CD14-positive monocyte (primary cell): Measurements from ENCODE around the gene PIGX. TPM values are rescaled to one million over a fixed set of nuclear protein-coding genes. Genes with fewer than 3 reads are reported as not detected.

Experiments used
- DNase-seq, 3 donors: peaks; one replicate each; pipeline ENCODE4 v3.0.0-alpha.2; 2011 to 2022
- H2AFZ ChIP-seq: 2 replicates; pipeline ENCODE4 v1.6.0; 2012; ENCODE audit warnings: mild to moderate bottlenecking, low read depth, low read length, inconsistent platforms; ENCODE audit not compliant: insufficient read depth, poor library complexity, severe bottlenecking
- H3K27ac ChIP-seq, 2 donors: 1 replicate in 1 of 2; 2 replicates in 1 of 2; pipeline ENCODE4 v1.5.1; 2012 to 2013; ENCODE audit warnings: low read length in 2 of 2, control low read depth in 1 of 2, inconsistent platforms in 1 of 2, low read depth in 1 of 2, mild to moderate bottlenecking in 1 of 2
- H3K27me3 ChIP-seq, 2 donors: one replicate each; pipeline versions ENCODE4 v1.6.0 to v1.6.1; 2011 to 2013; ENCODE audit warnings: low read length in 2 of 2; ENCODE audit not compliant: control insufficient read depth in 2 of 2, insufficient read depth in 2 of 2
- H3K36me3 ChIP-seq, 2 donors: replicated peaks in 1 of 2; 1 replicate in 1 of 2; 2 replicates in 1 of 2; pipeline versions ENCODE4 v1.5.1 to v1.6.1; 2012 to 2013; ENCODE audit warnings: low read length in 2 of 2, control low read depth in 1 of 2, inconsistent platforms in 1 of 2, mild to moderate bottlenecking in 1 of 2; ENCODE audit not compliant: insufficient read depth in 2 of 2, control insufficient read depth in 1 of 2
- H3K4me1 ChIP-seq, 2 donors: 1 replicate in 1 of 2; 2 replicates in 1 of 2; pipeline versions ENCODE4 v1.5.1 to v1.6.1; 2012 to 2013; ENCODE audit warnings: low read length in 2 of 2, control low read depth in 1 of 2, inconsistent platforms in 1 of 2, mild to moderate bottlenecking in 1 of 2, moderate library complexity in 1 of 2; ENCODE audit not compliant: insufficient read depth in 2 of 2, control insufficient read depth in 1 of 2
- H3K4me2 ChIP-seq: replicated peaks from 2 replicates; pipeline ENCODE3; 2012; ENCODE audit warnings: low read length, moderate library complexity, mild to moderate bottlenecking; ENCODE audit not compliant: poor library complexity, severe bottlenecking; ENCODE audit errors: extremely low read depth
- H3K4me3 ChIP-seq, 3 experiments: fragments of 200-600 bp in 1 of 3; sonication (generic) in 1 of 3; replicated peaks in 1 of 3; 1 replicate in 2 of 3; 2 replicates in 1 of 3; pipeline ENCODE4 v1.5.1; 2011 to 2013; ENCODE audit warnings: low read length in 3 of 3, mild to moderate bottlenecking in 3 of 3, control low read depth in 2 of 3, low read depth in 2 of 3, inconsistent platforms in 1 of 3, moderate library complexity in 1 of 3
- H3K79me2 ChIP-seq: 2 replicates; pipeline ENCODE4 v1.6.0; 2012; ENCODE audit warnings: mild to moderate bottlenecking, control low read depth, inconsistent platforms, low read length, moderate library complexity; ENCODE audit not compliant: insufficient read depth
- H3K9ac ChIP-seq: 2 replicates; pipeline ENCODE4 v1.6.0; 2017; ENCODE audit warnings: low read length, mild to moderate bottlenecking; ENCODE audit not compliant: insufficient read depth, poor library complexity, severe bottlenecking
- H3K9me3 ChIP-seq, 2 donors: replicated peaks in 1 of 2; 1 replicate in 1 of 2; 2 replicates in 1 of 2; pipeline versions ENCODE4 v1.5.1 to v1.6.1; 2012 to 2013; ENCODE audit warnings: low read length in 2 of 2, control low read depth in 1 of 2; ENCODE audit not compliant: control insufficient read depth in 1 of 2, insufficient read depth in 1 of 2
- H4K20me1 ChIP-seq: 2 replicates; pipeline ENCODE4 v1.6.0; 2012; ENCODE audit warnings: mild to moderate bottlenecking, low read length, control low read depth, moderate library complexity; ENCODE audit not compliant: insufficient read depth
- H3K27ac Mint-ChIP-seq, 7 donors: one replicate each; pipeline ENCODE4 v1.8.0; 2020; ENCODE audit warnings: mild to moderate bottlenecking in 7 of 7, mixed read lengths in 7 of 7, moderate library complexity in 6 of 7, inconsistent platforms in 2 of 7
- H3K27me3 Mint-ChIP-seq, 3 donors: one replicate each; pipeline ENCODE4 v1.8.0; 2021 to 2022; ENCODE audit warnings: low read depth in 3 of 3, mild to moderate bottlenecking in 3 of 3, mixed read lengths in 3 of 3, moderate library complexity in 3 of 3, inconsistent platforms in 1 of 3
- H3K36me3 Mint-ChIP-seq, 2 donors: one replicate each; pipeline ENCODE4 v1.8.0; 2020; ENCODE audit warnings: mixed read lengths in 2 of 2, inconsistent platforms in 1 of 2, mild to moderate bottlenecking in 1 of 2
- H3K4me1 Mint-ChIP-seq: one replicate; pipeline ENCODE4 v1.8.0; 2020; ENCODE audit warnings: mild to moderate bottlenecking, mixed read lengths
- H3K4me3 Mint-ChIP-seq, 2 donors: one replicate each; pipeline ENCODE4 v1.8.0; 2020; ENCODE audit warnings: mild to moderate bottlenecking in 2 of 2, mixed read lengths in 2 of 2, moderate library complexity in 1 of 2
- H3K9me3 Mint-ChIP-seq, 7 donors: one replicate each; pipeline ENCODE4 v1.8.0; 2020 to 2022; ENCODE audit warnings: mixed read lengths in 7 of 7, mild to moderate bottlenecking in 6 of 7, moderate library complexity in 6 of 7, inconsistent platforms in 2 of 7
- WGBS: methylation state at CpG from one replicate; pipeline ENCODE4 v1.1.5; 2013; ENCODE audit warnings: missing lambda C conversion rate; ENCODE audit not compliant: insufficient coverage; 5-methylcytosine and 5-hydroxymethylcytosine counted together
- intact Hi-C, 2 donors: fragments of 100-400 bp; cut with micrococcal nuclease; formaldehyde crosslinking; loops; one replicate each; pipeline versions ENCODE4 v1.15.0 to v1.15.1; 2023
- polyA plus RNA-seq, 3 donors: library from polyadenylated mRNA; depleted of rRNA in 1 of 3; unstranded in 2 of 3; stranded (reverse) in 1 of 3; fragments of 300-500 nt in 2 of 3; fragments of >200 nt in 1 of 3; fragmentation: Illumina TruSeq in 2 of 3; gene quantifications; 1 replicate in 2 of 3; 2 replicates in 1 of 3; pipeline ENCODE4 v1.2.3, GENCODE V29; 2012 to 2021
- TF ChIP-seq, protein P1 (sequence below): fragments of 200-600 bp; IDR thresholded peaks from one replicate; pipeline ENCODE4 v1.8.0; 2022; ENCODE audit warnings: antibody characterized with exemption, mild to moderate bottlenecking

The PIGX gene
- polyA plus RNA-seq, 3 donors, result 11.8 to 44.9 (median 29.8) TPM

DNA sequence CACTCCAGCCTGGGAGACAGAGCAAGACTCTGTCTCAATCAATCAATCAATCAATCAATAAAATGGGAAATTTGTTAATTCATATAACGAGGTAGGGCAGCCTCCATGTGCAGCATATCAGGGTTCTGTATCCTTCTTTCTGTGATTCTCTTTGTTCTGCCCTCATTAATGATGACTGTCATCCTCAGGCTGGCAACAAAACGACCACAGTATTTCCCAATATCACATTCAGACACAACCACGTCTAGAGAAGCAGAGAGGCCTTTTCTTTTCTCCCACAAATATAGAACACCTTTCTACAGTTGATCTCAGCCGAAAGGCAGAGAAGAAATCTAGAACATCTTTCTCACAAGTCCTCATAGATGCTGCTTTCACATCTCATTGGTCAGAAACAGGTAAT lies 11.4 kb upstream of the PIGX start:
- peaks cover 36% of the 10 kb centered on the region for H4K20me1 ChIP-seq
- H3K4me3 Mint-ChIP-seq, result no peak overlapping the region

GRCh38 chr3:196706327-196706726 lies 5.8 kb upstream of the PIGX start:
- Histone ChIP-seq H2AFZ (no peak overlapping the region), H3K4me2 (peak overlapping the region; percentile 7), H3K79me2 (peaks cover 7% of the 10 kb centered on the region), H3K9ac (no peak overlapping the region), H4K20me1 (peaks cover 50% of the 10 kb centered on the region), H3K36me3 (peaks cover 19 to 42% of the 10 kb centered on the region in 2 donors), H3K4me3 (peak overlapping the region in 1 of 3 experiments; percentile 6), H3K4me1 (peaks cover 18 to 27% of the 10 kb centered on the region in 2 donors), H3K27ac (peak overlapping the region in 1 of 2 donors; percentile 38), H3K27me3 (no peaks in the 10 kb centered on the region), H3K9me3 (no peaks in the 10 kb centered on the region)
- H3K9me3 Mint-ChIP-seq, result no peaks in the 10 kb centered on the region
- no peak overlapping the region for H3K4me3 Mint-ChIP-seq
- H3K36me3 Mint-ChIP-seq, result peaks cover 37 to 45% of the 10 kb centered on the region in 2 donors
- peak overlapping the region in 6 of 7 donors; percentile 27 to 78 (median 49) for H3K27ac Mint-ChIP-seq
- intact Hi-C loops, result loop anchor here in 1 of 2 donors (5.0 kb wide), 1 partner anchor 36 kb away; no protein-coding TSS in a partner anchor
- TF ChIP-seq, protein P1, sequence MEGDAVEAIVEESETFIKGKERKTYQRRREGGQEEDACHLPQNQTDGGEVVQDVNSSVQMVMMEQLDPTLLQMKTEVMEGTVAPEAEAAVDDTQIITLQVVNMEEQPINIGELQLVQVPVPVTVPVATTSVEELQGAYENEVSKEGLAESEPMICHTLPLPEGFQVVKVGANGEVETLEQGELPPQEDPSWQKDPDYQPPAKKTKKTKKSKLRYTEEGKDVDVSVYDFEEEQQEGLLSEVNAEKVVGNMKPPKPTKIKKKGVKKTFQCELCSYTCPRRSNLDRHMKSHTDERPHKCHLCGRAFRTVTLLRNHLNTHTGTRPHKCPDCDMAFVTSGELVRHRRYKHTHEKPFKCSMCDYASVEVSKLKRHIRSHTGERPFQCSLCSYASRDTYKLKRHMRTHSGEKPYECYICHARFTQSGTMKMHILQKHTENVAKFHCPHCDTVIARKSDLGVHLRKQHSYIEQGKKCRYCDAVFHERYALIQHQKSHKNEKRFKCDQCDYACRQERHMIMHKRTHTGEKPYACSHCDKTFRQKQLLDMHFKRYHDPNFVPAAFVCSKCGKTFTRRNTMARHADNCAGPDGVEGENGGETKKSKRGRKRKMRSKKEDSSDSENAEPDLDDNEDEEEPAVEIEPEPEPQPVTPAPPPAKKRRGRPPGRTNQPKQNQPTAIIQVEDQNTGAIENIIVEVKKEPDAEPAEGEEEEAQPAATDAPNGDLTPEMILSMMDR, result no peak
- WGBS, result no CpG with 5 or more reads among the region's 5 CpGs
- peaks cover 18% of the 10 kb centered on the region for H3K4me1 Mint-ChIP-seq
- peak in 1 of 3 donors; percentile 29 for DNase-seq
- H3K27me3 Mint-ChIP-seq, result peaks cover 0 to 2% (median 1%) of the 10 kb centered on the region in 3 donors

More for the DNA sequence above, 11.4 kb upstream of the PIGX start:
- Histone ChIP-seq H3K27ac (no peak overlapping the region), H3K4me1 (peaks cover 2 to 6% of the 10 kb centered on the region in 2 donors), H3K36me3 (peaks cover 15 to 38% of the 10 kb centered on the region in 2 donors), H3K4me3 (no peak overlapping the region), H3K9me3 (no peaks in the 10 kb centered on the region), H2AFZ (no peak overlapping the region), H3K79me2 (peaks cover 22% of the 10 kb centered on the region), H3K9ac (no peak overlapping the region), H3K4me2 (no peak overlapping the region), H3K27me3 (no peaks in the 10 kb centered on the region)
- TF ChIP-seq, protein P1, result no peak
- peaks cover 31 to 56% of the 10 kb centered on the region in 2 donors for H3K36me3 Mint-ChIP-seq
- peaks cover 22% of the 10 kb centered on the region for H3K4me1 Mint-ChIP-seq
- DNase-seq, result no peak
- peaks cover 0 to 3% (median 0%) of the 10 kb centered on the region in 7 donors for H3K9me3 Mint-ChIP-seq
- 20% methylated on average over 3 of the region's 4 CpGs for WGBS
- peak overlapping the region in 1 of 7 donors; percentile 0 for H3K27ac Mint-ChIP-seq
- peaks cover 0 to 2% (median 0%) of the 10 kb centered on the region in 3 donors for H3K27me3 Mint-ChIP-seq
- intact Hi-C loops, result no loop called here
